ENCODE measurements around the gene PLCH1. TPM values are rescaled to one million over a fixed set of nuclear protein-coding genes. Genes with fewer than 3 reads are reported as not detected.

Gene PLCH1
- total RNA-seq, 1 experiment from 2014 or later, result 1.4 TPM

GRCh38 chr3:155525324-155525833 lies 219.5 kb downstream of the PLCH1 start:
- no peak for TF ChIP-seq EZH2 (IDR thresholded peaks at IDR 0.05; ENCODE audit: low read depth)
- no peak for TF ChIP-seq CTCF (conservative IDR thresholded peaks at IDR 0.05)
- BruUV-seq (replicated peaks), result no TSS peak
- Histone ChIP-seq H3K79me2 (ENCODE audit: low read depth) (no peaks in the 10 kb centered on the region), H4K20me1 (ENCODE audit: insufficient read depth) (0 out of 2 replicates have a peak, but pooled peaks cover 3% of the 10 kb centered on the region), H3K9me3 (ENCODE audit: insufficient read depth, low read depth) (no peaks in the 10 kb centered on the region), H3K4me3 (no peak overlapping the region), H3K4me1 (replicated peaks; ENCODE audit: insufficient read depth) (no peaks in the 10 kb centered on the region), H2AFZ (no peak overlapping the region), H3K36me3 (ENCODE audit: low read depth) (no peaks in the 10 kb centered on the region), H3K27ac (no peak overlapping the region), H3F3A (ENCODE audit: insufficient read depth, low read depth) (no peaks in the 10 kb centered on the region), H3K4me2 (no peak overlapping the region), H3K27me3 (ENCODE audit: insufficient read depth, low read depth) (no peaks in the 10 kb centered on the region), H3K9me2 (ENCODE audit: insufficient read depth) (no peaks in the 10 kb centered on the region)
- intact Hi-C loops (cut with micrococcal nuclease; ENCODE audit: unreplicated experiment), result no loop called here
- CTCF ChIA-PET, result no interaction called here
- POLR2A ChIA-PET (ENCODE audit: unreplicated experiment), result no interaction called here
- no peak for DNase-seq

GRCh38 chr3:155520463-155520862 lies 224.4 kb downstream of the PLCH1 start:
- intact Hi-C loops (cut with micrococcal nuclease; ENCODE audit: unreplicated experiment), result loop anchor here (2.0 kb wide), 1 partner anchor 22 kb away; no protein-coding TSS in a partner anchor
- Histone ChIP-seq H2AFZ (no peak overlapping the region), H3K4me1 (replicated peaks; ENCODE audit: insufficient read depth) (no peaks in the 10 kb centered on the region), H3K27ac (no peak overlapping the region), H3K4me2 (no peak overlapping the region), H3K79me2 (ENCODE audit: low read depth) (no peaks in the 10 kb centered on the region), H3K4me3 (no peak overlapping the region), H3K36me3 (ENCODE audit: low read depth) (no peaks in the 10 kb centered on the region), H3K9me2 (ENCODE audit: insufficient read depth) (no peaks in the 10 kb centered on the region), H3F3A (ENCODE audit: insufficient read depth, low read depth) (no peaks in the 10 kb centered on the region), H3K27me3 (ENCODE audit: insufficient read depth, low read depth) (no peaks in the 10 kb centered on the region), H4K20me1 (ENCODE audit: insufficient read depth) (0 out of 2 replicates have a peak, but pooled peaks cover 3% of the 10 kb centered on the region), H3K9me3 (ENCODE audit: insufficient read depth, low read depth) (no peaks in the 10 kb centered on the region)
- no peak for TF ChIP-seq CTCF (conservative IDR thresholded peaks at IDR 0.05)
- no peak for TF ChIP-seq EZH2 (IDR thresholded peaks at IDR 0.05; ENCODE audit: low read depth)
- CTCF ChIA-PET, result no interaction called here
- POLR2A ChIA-PET (ENCODE audit: unreplicated experiment), result no interaction called here
- no peak for DNase-seq
- no TSS peak for BruUV-seq (replicated peaks)

GRCh38 chr3:155519078-155519477 lies 225.8 kb downstream of the PLCH1 start:
- BruUV-seq (replicated peaks), result no TSS peak
- DNase-seq, result no peak
- H3K4me1 ChIP-seq (replicated peaks; ENCODE audit: insufficient read depth), result no peaks in the 10 kb centered on the region
- CTCF ChIA-PET, result no interaction called here
- no peaks in the 10 kb centered on the region for H3K79me2 ChIP-seq (ENCODE audit: low read depth)
- no peak overlapping the region for H3K4me2 ChIP-seq
- H3K27me3 ChIP-seq (ENCODE audit: insufficient read depth, low read depth), result no peaks in the 10 kb centered on the region
- no peaks in the 10 kb centered on the region for H3F3A ChIP-seq (ENCODE audit: insufficient read depth, low read depth)
- no peak overlapping the region for H3K27ac ChIP-seq
- no peaks in the 10 kb centered on the region for H3K36me3 ChIP-seq (ENCODE audit: low read depth)
- H3K4me3 ChIP-seq, result no peak overlapping the region
- intact Hi-C loops (cut with micrococcal nuclease; ENCODE audit: unreplicated experiment), result no loop called here
- POLR2A ChIA-PET (ENCODE audit: unreplicated experiment), result no interaction called here
- TF ChIP-seq EZH2 (IDR thresholded peaks at IDR 0.05; ENCODE audit: low read depth), result no peak
- TF ChIP-seq CTCF (conservative IDR thresholded peaks at IDR 0.05), result no peak
- H3K9me3 ChIP-seq (ENCODE audit: insufficient read depth, low read depth), result no peaks in the 10 kb centered on the region
- H4K20me1 ChIP-seq (ENCODE audit: insufficient read depth), result 0 out of 2 replicates have a peak, but pooled peaks cover 3% of the 10 kb centered on the region
- H2AFZ ChIP-seq, result no peak overlapping the region
- H3K9me2 ChIP-seq (ENCODE audit: insufficient read depth), result no peaks in the 10 kb centered on the region
